Neural cell (in vitro differentiated cells): ENCODE measurements around the gene LST1.

Experiments used
- REST ChIP-seq: IDR thresholded peaks from 2 replicates; pipeline ENCODE4 v1.6.1; 2012; ENCODE audit warnings: borderline replicate concordance
- TF ChIP-seq, protein P1 (sequence below): fragments of 450-650 bp; IDR thresholded peaks from 2 replicates; pipeline ENCODE4 v1.5.1; 2014; ENCODE audit warnings: antibody characterized with exemption, mild to moderate bottlenecking, moderate library complexity; ENCODE audit not compliant: poor library complexity, severe bottlenecking

GRCh38 chr6:31548544-31548873 lies 37.6 kb upstream of the LST1 start:
- TF ChIP-seq, protein P1, sequence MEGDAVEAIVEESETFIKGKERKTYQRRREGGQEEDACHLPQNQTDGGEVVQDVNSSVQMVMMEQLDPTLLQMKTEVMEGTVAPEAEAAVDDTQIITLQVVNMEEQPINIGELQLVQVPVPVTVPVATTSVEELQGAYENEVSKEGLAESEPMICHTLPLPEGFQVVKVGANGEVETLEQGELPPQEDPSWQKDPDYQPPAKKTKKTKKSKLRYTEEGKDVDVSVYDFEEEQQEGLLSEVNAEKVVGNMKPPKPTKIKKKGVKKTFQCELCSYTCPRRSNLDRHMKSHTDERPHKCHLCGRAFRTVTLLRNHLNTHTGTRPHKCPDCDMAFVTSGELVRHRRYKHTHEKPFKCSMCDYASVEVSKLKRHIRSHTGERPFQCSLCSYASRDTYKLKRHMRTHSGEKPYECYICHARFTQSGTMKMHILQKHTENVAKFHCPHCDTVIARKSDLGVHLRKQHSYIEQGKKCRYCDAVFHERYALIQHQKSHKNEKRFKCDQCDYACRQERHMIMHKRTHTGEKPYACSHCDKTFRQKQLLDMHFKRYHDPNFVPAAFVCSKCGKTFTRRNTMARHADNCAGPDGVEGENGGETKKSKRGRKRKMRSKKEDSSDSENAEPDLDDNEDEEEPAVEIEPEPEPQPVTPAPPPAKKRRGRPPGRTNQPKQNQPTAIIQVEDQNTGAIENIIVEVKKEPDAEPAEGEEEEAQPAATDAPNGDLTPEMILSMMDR = no peak
- TF ChIP-seq REST = no peak
